ENCODE data around the gene NAB2. TPM values are rescaled to one million over a fixed set of nuclear protein-coding genes. Genes with fewer than 3 reads are reported as not detected.

NAB2 gene
- polyA plus RNA-seq, 2 of the 4 experiments (the other 2 are of a cell fraction), result 8.6 to 9.8 TPM

DNA sequence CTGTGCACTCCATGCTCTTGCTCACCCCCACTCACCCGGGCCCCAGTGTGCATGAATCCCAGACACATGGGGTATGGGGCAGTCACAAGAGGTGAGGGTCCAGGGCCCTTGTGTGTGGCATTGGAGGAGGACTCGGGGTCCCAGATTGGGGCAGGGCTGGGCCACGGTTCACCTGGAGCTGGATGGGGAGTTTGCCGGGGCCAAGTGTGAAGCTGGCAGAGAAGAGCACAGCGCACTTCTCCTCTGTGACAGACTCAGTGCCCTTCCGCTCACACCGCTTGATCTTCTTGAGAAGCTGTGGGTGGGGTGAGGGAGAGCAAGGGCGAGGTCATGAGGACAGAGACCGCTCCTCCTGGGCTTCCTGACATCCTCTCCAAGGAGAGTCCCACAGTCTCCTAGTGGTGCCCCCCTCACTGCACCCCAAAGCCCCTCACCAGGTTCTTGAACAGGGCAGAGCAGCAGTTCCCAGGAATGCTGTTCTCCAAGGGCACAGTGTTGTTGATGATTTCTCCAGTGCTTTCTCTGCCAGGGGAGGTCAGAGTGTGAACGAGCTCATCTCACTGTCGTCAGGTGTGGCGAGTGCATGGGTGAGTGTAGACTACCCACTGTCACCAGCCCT is 15.5 kb downstream of the NAB2 start (continued):
- TF ChIP-seq NFE2L2 (conservative IDR thresholded peaks at IDR 0.05; ENCODE audit: low read length) (no peak), CBX2 (IDR thresholded peaks at IDR 0.05; ENCODE audit: borderline replicate concordance, low read depth) (no peak), MAZ (IDR thresholded peaks at IDR 0.05; ENCODE audit: borderline replicate concordance, low read depth, low read length) (no peak), RARB (CRISPR knock-in tag; IDR thresholded peaks at IDR 0.05) (no peak)
- TF ChIP-seq, protein P1, sequence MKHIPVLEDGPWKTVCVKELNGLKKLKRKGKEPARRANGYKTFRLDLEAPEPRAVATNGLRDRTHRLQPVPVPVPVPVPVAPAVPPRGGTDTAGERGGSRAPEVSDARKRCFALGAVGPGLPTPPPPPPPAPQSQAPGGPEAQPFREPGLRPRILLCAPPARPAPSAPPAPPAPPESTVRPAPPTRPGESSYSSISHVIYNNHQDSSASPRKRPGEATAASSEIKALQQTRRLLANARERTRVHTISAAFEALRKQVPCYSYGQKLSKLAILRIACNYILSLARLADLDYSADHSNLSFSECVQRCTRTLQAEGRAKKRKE (CRISPR knock-in tag; IDR thresholded peaks at IDR 0.05; ENCODE audit: low read depth), result no peak

DNA sequence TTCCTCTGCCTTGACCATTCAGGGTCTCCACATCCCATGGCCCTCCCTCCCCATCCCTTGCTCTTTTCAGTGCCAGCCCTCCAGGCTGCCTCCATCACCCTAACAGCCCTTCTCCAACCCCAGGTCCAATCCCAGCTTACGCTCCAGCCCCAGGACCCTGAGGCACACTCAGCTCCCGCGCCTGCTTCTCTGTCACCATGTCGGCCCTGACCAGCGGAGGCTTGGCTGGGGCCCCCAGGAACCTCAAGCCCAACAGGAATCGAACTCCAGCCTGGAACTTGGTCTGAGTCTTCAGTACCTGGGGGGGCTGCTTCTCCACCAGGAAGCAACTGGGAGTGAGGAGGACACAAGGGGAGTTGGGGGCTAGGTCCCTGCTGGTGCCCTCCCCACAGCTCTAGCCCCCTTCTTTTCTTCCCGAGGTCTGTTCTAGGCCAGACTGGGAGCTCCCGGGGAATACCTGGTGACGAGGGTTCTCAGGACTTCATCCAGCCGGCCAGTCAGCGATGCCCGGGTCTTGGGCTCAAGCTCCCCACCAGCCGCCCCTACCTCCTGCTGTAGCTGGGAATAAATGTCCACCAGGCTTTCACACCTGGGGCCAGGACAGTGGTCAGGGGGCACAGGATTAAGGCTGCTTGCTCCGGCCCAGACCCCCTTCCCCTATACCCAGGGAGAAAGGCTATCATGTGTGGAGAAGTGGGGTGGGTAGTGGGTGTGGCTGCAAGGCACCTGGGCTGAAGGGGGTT is 16.3 kb downstream of the NAB2 start:
- Histone ChIP-seq H3K4me2 (no peak overlapping the region), H3K4me1 (peaks cover 30% of the 10 kb centered on the region), H3K4me3 (no peak overlapping the region), H3K27ac (no peak overlapping the region), H3K9me3 (no peaks in the 10 kb centered on the region)
- ATAC-seq (no peak), FAIRE-seq (no peak), DNase-seq (ENCODE audit: low read depth in 1 of 2, low spot score in 1 of 2) (no peak)
- ChIA-PET POLR2A (interaction anchor here (0.8 to 1.3 kb wide), 2 partner anchors 17 kb away, joined by 3 to 4 read pairs; partner anchors contain the start of gene NAB2), CTCF (interaction anchor here (1.4 to 13.4 kb wide), 5 partner anchors 10 to 78 kb away, joined by 5 to 440 read pairs (median 16); partner anchors contain the start of genes NAB2 and NEMP1)
- TF ChIP-seq, protein P2, sequence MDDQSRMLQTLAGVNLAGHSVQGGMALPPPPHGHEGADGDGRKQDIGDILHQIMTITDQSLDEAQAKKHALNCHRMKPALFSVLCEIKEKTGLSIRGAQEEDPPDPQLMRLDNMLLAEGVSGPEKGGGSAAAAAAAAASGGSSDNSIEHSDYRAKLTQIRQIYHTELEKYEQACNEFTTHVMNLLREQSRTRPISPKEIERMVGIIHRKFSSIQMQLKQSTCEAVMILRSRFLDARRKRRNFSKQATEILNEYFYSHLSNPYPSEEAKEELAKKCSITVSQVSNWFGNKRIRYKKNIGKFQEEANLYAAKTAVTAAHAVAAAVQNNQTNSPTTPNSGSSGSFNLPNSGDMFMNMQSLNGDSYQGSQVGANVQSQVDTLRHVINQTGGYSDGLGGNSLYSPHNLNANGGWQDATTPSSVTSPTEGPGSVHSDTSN (IDR thresholded peaks at IDR 0.05), result no peak
- TF ChIP-seq POLR2A (IDR thresholded peaks at IDR 0.05; ENCODE audit: low read length), result no peak
- no peak for TF ChIP-seq FOSB (CRISPR knock-in tag; IDR thresholded peaks at IDR 0.05)
- TF ChIP-seq EHMT2 (IDR thresholded peaks at IDR 0.05; ENCODE audit: low read depth), result no peak
- TF ChIP-seq HOXB13 (CRISPR knock-in tag; IDR thresholded peaks at IDR 0.05; ENCODE audit: low read depth), result no peak
- TF ChIP-seq CBX8 (IDR thresholded peaks at IDR 0.05), result no peak
- no peak for TF ChIP-seq NR3C1 (IDR thresholded peaks at IDR 0.05)
- TF ChIP-seq, protein P3, sequence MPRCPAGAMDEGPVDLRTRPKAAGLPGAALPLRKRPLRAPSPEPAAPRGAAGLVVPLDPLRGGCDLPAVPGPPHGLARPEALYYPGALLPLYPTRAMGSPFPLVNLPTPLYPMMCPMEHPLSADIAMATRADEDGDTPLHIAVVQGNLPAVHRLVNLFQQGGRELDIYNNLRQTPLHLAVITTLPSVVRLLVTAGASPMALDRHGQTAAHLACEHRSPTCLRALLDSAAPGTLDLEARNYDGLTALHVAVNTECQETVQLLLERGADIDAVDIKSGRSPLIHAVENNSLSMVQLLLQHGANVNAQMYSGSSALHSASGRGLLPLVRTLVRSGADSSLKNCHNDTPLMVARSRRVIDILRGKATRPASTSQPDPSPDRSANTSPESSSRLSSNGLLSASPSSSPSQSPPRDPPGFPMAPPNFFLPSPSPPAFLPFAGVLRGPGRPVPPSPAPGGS (IDR thresholded peaks at IDR 0.05), result no peak
- TF ChIP-seq, protein P4, sequence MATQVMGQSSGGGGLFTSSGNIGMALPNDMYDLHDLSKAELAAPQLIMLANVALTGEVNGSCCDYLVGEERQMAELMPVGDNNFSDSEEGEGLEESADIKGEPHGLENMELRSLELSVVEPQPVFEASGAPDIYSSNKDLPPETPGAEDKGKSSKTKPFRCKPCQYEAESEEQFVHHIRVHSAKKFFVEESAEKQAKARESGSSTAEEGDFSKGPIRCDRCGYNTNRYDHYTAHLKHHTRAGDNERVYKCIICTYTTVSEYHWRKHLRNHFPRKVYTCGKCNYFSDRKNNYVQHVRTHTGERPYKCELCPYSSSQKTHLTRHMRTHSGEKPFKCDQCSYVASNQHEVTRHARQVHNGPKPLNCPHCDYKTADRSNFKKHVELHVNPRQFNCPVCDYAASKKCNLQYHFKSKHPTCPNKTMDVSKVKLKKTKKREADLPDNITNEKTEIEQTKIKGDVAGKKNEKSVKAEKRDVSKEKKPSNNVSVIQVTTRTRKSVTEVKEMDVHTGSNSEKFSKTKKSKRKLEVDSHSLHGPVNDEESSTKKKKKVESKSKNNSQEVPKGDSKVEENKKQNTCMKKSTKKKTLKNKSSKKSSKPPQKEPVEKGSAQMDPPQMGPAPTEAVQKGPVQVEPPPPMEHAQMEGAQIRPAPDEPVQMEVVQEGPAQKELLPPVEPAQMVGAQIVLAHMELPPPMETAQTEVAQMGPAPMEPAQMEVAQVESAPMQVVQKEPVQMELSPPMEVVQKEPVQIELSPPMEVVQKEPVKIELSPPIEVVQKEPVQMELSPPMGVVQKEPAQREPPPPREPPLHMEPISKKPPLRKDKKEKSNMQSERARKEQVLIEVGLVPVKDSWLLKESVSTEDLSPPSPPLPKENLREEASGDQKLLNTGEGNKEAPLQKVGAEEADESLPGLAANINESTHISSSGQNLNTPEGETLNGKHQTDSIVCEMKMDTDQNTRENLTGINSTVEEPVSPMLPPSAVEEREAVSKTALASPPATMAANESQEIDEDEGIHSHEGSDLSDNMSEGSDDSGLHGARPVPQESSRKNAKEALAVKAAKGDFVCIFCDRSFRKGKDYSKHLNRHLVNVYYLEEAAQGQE (IDR thresholded peaks at IDR 0.05), result no peak
- TF ChIP-seq, protein P5, sequence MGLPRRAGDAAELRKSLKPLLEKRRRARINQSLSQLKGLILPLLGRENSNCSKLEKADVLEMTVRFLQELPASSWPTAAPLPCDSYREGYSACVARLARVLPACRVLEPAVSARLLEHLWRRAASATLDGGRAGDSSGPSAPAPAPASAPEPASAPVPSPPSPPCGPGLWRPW (IDR thresholded peaks at IDR 0.05), result no peak
- TF ChIP-seq ZSCAN20 (CRISPR knock-in tag; IDR thresholded peaks at IDR 0.05), result no peak
- no peak for TF ChIP-seq RAD21 (conservative IDR thresholded peaks at IDR 0.05 in 1 of 2, IDR thresholded peaks at IDR 0.05 in 1 of 2)
- TF ChIP-seq ZNF302 (CRISPR knock-in tag; IDR thresholded peaks at IDR 0.05), result no peak
- TF ChIP-seq, protein P6, sequence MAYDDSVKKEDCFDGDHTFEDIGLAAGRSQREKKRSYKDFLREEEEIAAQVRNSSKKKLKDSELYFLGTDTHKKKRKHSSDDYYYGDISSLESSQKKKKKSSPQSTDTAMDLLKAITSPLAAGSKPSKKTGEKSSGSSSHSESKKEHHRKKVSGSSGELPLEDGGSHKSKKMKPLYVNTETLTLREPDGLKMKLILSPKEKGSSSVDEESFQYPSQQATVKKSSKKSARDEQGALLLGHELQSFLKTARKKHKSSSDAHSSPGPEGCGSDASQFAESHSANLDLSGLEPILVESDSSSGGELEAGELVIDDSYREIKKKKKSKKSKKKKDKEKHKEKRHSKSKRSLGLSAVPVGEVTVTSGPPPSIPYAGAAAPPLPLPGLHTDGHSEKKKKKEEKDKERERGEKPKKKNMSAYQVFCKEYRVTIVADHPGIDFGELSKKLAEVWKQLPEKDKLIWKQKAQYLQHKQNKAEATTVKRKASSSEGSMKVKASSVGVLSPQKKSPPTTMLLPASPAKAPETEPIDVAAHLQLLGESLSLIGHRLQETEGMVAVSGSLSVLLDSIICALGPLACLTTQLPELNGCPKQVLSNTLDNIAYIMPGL (CRISPR knock-in tag; IDR thresholded peaks at IDR 0.05; ENCODE audit: borderline replicate concordance), result no peak
- 96% methylated on average over 14 of the region's 14 CpGs for WGBS (ENCODE audit: missing lambda C conversion rate)

Measured in A549 (cell line).